ENCODE results near the gene ERBB4. TPM values are rescaled to one million over a fixed set of nuclear protein-coding genes. Genes with fewer than 3 reads are reported as not detected.

The ERBB4 gene
- total RNA-seq, 4 donors from 2014 or later: 0.09 to 0.67 TPM; not detected in 2

DNA sequence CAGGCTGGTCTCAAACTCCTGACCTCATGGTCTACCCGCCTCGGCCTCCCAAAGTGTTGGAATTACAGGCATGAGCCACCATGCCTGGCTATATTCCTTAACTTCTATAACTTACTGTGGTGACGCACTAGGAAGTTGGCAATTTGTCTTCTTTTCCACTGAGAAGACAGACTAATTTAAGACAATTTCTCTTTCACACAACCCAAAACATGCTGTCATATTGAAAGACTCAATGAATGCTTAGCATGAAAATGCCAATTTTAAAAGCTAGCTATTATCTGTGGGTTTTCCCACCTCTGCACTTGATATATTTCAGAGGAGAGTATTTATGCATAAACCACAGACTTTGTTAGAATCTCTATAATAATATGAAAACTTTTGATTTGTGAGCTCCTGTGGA, 84.5 kb downstream of the ERBB4 start:
- DNase-seq: no peak
- no peaks in the 10 kb centered on the region for H3K4me1 ChIP-seq
- H3K27ac ChIP-seq: no peak overlapping the region
- H3K27me3 ChIP-seq: no peaks in the 10 kb centered on the region
- no peaks in the 10 kb centered on the region for H3K36me3 ChIP-seq
- H3K4me3 ChIP-seq: no peak overlapping the region
- TF ChIP-seq, protein P1, sequence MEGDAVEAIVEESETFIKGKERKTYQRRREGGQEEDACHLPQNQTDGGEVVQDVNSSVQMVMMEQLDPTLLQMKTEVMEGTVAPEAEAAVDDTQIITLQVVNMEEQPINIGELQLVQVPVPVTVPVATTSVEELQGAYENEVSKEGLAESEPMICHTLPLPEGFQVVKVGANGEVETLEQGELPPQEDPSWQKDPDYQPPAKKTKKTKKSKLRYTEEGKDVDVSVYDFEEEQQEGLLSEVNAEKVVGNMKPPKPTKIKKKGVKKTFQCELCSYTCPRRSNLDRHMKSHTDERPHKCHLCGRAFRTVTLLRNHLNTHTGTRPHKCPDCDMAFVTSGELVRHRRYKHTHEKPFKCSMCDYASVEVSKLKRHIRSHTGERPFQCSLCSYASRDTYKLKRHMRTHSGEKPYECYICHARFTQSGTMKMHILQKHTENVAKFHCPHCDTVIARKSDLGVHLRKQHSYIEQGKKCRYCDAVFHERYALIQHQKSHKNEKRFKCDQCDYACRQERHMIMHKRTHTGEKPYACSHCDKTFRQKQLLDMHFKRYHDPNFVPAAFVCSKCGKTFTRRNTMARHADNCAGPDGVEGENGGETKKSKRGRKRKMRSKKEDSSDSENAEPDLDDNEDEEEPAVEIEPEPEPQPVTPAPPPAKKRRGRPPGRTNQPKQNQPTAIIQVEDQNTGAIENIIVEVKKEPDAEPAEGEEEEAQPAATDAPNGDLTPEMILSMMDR (IDR thresholded peaks at IDR 0.05): no peak
- TF ChIP-seq POLR2A (IDR thresholded peaks at IDR 0.05): no peak
- H3K9me3 ChIP-seq: no peaks in the 10 kb centered on the region

DNA sequence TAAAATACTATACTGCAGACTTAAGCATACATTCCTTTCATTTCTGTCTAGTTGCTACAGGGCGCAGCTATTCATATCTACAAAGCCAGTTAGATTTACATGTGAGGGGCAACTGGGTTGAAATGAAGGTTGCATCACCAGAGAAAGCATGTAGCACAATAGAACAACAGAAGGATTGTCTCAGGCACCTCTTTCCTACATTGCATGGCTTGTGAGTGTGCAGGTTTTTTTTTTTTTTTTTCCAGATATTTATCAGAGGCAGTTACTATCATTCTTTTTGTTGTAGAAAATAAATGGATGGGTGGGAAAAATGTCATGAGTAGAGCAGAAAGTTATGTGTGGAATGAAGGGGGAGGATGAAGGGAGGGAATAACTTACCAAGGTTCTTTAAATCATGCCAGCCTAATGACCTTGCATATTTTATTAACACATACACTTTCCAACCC, 86.8 kb downstream of the ERBB4 start:
- DNase-seq: no peak
- H3K4me1 ChIP-seq: no peaks in the 10 kb centered on the region
- H3K36me3 ChIP-seq: no peaks in the 10 kb centered on the region
- TF ChIP-seq, protein P1 (IDR thresholded peaks at IDR 0.05): no peak
- TF ChIP-seq POLR2A (IDR thresholded peaks at IDR 0.05): no peak
- no peak overlapping the region for H3K4me3 ChIP-seq
- no peaks in the 10 kb centered on the region for H3K27me3 ChIP-seq
- H3K27ac ChIP-seq: no peak overlapping the region
- H3K9me3 ChIP-seq: no peaks in the 10 kb centered on the region

DNA sequence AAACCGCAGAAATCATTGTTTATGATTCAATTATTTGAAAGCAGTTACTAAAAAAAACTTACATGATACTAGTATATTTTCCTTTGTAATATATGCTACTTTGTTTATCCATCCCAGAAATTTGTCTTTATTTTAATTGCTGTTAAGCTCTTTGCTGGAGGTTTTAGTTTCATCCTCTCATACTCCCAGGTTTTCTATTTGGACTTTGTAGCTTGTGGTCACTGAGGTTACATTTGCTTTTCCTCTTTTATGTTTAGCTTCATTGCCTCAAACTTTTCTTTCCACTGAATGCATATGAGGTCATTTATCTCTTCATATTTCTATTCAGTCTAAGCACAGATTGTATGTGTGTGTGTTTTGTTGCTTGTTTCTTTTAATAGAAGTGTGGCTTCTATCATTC, 89.9 kb downstream of the ERBB4 start:
- no peak for DNase-seq
- Histone ChIP-seq H3K9me3 (no peaks in the 10 kb centered on the region), H3K4me3 (no peak overlapping the region), H3K27me3 (no peaks in the 10 kb centered on the region), H3K27ac (no peak overlapping the region), H3K36me3 (no peaks in the 10 kb centered on the region), H3K4me1 (no peaks in the 10 kb centered on the region)
- TF ChIP-seq, protein P1 (IDR thresholded peaks at IDR 0.05): no peak
- TF ChIP-seq POLR2A (IDR thresholded peaks at IDR 0.05): no peak

DNA sequence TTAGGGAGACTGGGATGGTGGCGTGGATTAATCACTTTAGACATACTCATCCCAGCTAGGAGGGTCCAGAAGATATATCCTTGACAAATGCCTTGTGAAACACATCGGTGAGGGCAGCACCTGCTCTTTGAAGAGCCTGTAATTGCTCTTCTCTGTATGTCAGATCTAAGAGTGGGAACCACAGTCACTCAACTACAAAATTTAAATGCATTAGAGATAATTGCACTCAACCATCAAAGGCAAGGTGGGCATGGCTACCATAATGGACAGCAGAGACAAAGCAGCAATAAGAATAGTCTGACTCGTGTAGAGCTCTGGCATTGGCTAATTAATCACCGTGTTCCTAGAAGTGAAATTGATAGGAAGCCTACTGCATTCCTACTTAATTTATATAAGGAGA, 96.8 kb downstream of the ERBB4 start:
- H3K27me3 ChIP-seq: no peaks in the 10 kb centered on the region
- no peak overlapping the region for H3K4me3 ChIP-seq
- H3K36me3 ChIP-seq: no peaks in the 10 kb centered on the region
- no peaks in the 10 kb centered on the region for H3K9me3 ChIP-seq
- TF ChIP-seq, protein P1 (IDR thresholded peaks at IDR 0.05): no peak
- no peak for TF ChIP-seq POLR2A (IDR thresholded peaks at IDR 0.05)
- no peak overlapping the region for H3K27ac ChIP-seq
- DNase-seq: no peak
- H3K4me1 ChIP-seq: no peaks in the 10 kb centered on the region

DNA sequence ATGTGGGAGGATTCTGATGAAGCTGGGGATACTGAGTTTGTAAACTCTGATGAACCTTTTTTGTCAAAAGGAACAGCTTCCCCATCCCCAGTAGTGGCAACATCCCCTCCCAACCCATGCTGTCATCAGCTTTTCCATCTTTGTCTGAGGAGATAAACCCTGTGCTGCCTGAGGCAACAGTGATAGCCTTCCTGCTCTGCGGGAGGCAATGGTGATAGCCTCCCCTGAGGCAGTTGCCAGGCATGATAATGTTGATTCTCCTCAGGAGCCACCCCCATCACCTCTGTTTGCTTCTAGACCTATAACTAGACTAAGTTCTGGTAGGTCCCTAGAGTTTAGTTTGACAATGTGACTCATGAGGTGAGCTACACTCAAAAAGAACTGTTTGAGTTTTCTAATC, 97.5 kb downstream of the ERBB4 start:
- Histone ChIP-seq H3K4me1 (no peaks in the 10 kb centered on the region), H3K9me3 (no peaks in the 10 kb centered on the region), H3K27me3 (no peaks in the 10 kb centered on the region), H3K36me3 (no peaks in the 10 kb centered on the region), H3K4me3 (no peak overlapping the region), H3K27ac (no peak overlapping the region)
- DNase-seq: no peak
- TF ChIP-seq, protein P1 (IDR thresholded peaks at IDR 0.05): no peak
- no peak for TF ChIP-seq POLR2A (IDR thresholded peaks at IDR 0.05)

Data from Peyer's patch (tissue), 4 donors.